Fibroblast of skin of abdomen (primary cell): ENCODE results near the gene BAD.

ENCODE experiments used
- DNase-seq: peaks from one replicate; pipeline ENCODE4 v3.0.0-alpha.2; 2013

Gene BAD

GRCh38 chr11:64275841-64276240 is 8.6 kb downstream of the BAD start:
- DNase-seq = no peak

- DNase-seq = no peak
Observed at GRCh38 chr11:64275031-64275800, 9.2 kb downstream of the BAD start.

GRCh38 chr11:64269540-64270220 is 14.8 kb downstream of the BAD start:
- DNase-seq = peak; percentile 100

- DNase-seq = peak; percentile 16
Observed at GRCh38 chr11:64268893-64269539, 15.4 kb downstream of the BAD start.

GRCh38 chr11:64268025-64268892 is 16.2 kb downstream of the BAD start:
- peak; percentile 24 for DNase-seq

GRCh38 chr11:64267207-64267945 is 17.1 kb downstream of the BAD start:
- no peak for DNase-seq

- no peak for DNase-seq
Observed at GRCh38 chr11:64266339-64266738, 18.1 kb downstream of the BAD start.

GRCh38 chr11:64265176-64266160 is 19.0 kb downstream of the BAD start:
- DNase-seq = no peak

- DNase-seq = no peak
Observed at GRCh38 chr11:64264371-64264852, 20.1 kb downstream of the BAD start.

- DNase-seq = no peak
Observed at GRCh38 chr11:64263947-64264317, 20.5 kb downstream of the BAD start.

GRCh38 chr11:64263021-64263946 is 21.2 kb downstream of the BAD start:
- peak; percentile 20 for DNase-seq

GRCh38 chr11:64262271-64263002 is 22.0 kb downstream of the BAD start:
- no peak for DNase-seq

- no peak for DNase-seq
Observed at GRCh38 chr11:64261556-64262080, 22.8 kb downstream of the BAD start.

- DNase-seq = no peak
Observed at GRCh38 chr11:64260147-64260708, 24.2 kb downstream of the BAD start.

GRCh38 chr11:64259533-64260067 is 24.9 kb downstream of the BAD start:
- no peak for DNase-seq

- no peak for DNase-seq
Observed at GRCh38 chr11:64258946-64259532, 25.4 kb downstream of the BAD start.

GRCh38 chr11:64258356-64258755 is 26.1 kb downstream of the BAD start:
- no peak for DNase-seq
